Erythroblast (primary cell): ENCODE results near the gene L3MBTL4.
"Not testable (repeated sequence)": the region's sequence is repeated elsewhere in the genome, so short reads cannot be mapped to it uniquely, and the experiment has no call there.

Experiments
- DNase-seq, 2 experiments: peaks; one replicate each; lab custom pipeline; 2025; lab: John Stamatoyannopoulos, UW
- GATA1 ChIP-seq: IDR thresholded peaks from 2 replicates; pipeline ENCODE4 v1.6.1; 2011; ENCODE audit warnings: low read depth, mild to moderate bottlenecking, control low read depth, low read length, moderate library complexity
- POLR2A ChIP-seq: IDR thresholded peaks from 2 replicates; pipeline ENCODE4 v1.6.1; 2011; ENCODE audit warnings: mild to moderate bottlenecking, low read length

L3MBTL4 gene

GRCh38 chr18:6397931-6398566 lies 16.7 kb downstream of the L3MBTL4 start:
- TF ChIP-seq GATA1 (no peak), POLR2A (no peak)
- no peak for DNase-seq

DNA sequence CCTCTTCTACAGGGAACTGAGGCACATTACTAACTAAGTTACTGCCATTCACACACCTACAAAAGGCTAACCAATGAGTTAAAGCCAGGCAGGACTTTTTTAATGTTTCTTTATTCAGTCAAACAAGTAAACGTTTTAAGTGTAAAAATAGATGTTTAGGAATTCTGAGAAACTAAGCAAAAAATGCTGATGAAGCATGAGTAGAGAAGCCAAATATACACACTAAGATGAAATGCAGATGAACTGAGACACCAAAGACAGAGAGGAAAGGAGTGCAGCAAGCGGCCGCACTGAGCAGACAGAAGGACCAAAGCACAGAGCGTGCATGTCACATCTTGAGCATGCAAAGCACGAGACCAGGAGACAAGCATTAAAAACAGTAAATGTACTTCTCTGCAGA lies 17.9 kb downstream of the L3MBTL4 start:
- TF ChIP-seq POLR2A (no peak), GATA1 (no peak)
- DNase-seq, result no peak

- no peak for DNase-seq
- TF ChIP-seq GATA1, result no peak
- TF ChIP-seq POLR2A, result no peak
Observed at GRCh38 chr18:6396276-6396675, 18.4 kb downstream of the L3MBTL4 start.

GRCh38 chr18:6389005-6389404 lies 25.7 kb downstream of the L3MBTL4 start:
- no peak for TF ChIP-seq POLR2A
- TF ChIP-seq GATA1, result no peak
- DNase-seq, result no peak

DNA sequence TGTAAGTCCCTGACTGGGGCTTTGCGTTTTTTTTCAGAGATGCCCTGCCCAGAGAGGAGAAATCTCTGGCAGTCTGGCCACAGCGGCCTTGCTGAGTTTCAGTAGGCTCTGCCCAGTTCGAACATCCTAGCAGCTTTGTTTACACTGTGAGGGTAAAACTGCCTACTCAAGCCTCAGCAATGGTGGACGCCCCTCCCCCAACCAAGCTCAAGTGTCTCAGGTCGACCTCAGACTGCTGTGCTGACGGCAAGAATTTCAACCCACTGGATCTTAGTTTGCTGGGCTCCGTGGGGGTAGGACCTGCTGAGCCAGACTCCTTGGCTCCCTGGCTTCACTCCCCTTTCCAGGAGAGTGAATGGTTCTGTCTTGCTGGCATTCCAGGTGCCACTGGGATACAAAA lies 31.7 kb downstream of the L3MBTL4 start:
- DNase-seq, result no peak
- no peak for TF ChIP-seq POLR2A
- TF ChIP-seq GATA1, result no peak

DNA sequence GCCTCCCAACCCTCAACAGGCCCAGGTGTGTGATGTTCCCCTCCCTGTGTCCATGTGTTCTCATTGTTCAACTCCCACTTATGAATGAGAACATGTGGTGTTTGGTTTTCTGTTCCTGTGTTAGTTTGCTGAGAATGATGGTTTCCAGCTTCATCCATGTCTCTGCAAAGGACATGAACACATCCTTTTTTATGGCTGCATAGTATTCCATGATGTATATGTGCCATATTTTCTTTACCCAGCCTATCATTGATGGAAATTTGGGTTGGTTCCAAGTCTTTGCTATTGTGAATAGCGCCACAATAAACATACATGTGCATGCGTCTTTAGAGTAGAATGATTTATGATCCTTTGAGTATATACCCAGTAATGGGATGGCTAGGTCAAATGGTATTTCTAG lies 37.2 kb downstream of the L3MBTL4 start:
- not testable (repeated sequence) for DNase-seq

- no peak for TF ChIP-seq POLR2A
- TF ChIP-seq GATA1, result no peak
- no peak for DNase-seq
Observed at GRCh38 chr18:6376433-6377229, 38.1 kb downstream of the L3MBTL4 start.

- no peak for TF ChIP-seq POLR2A
- TF ChIP-seq GATA1, result no peak
- no peak for DNase-seq
Observed at GRCh38 chr18:6374935-6375529, 39.7 kb downstream of the L3MBTL4 start.

- DNase-seq, result no peak
- TF ChIP-seq GATA1, result no peak
- TF ChIP-seq POLR2A, result no peak
Observed at GRCh38 chr18:6374340-6374739, 40.4 kb downstream of the L3MBTL4 start.

DNA sequence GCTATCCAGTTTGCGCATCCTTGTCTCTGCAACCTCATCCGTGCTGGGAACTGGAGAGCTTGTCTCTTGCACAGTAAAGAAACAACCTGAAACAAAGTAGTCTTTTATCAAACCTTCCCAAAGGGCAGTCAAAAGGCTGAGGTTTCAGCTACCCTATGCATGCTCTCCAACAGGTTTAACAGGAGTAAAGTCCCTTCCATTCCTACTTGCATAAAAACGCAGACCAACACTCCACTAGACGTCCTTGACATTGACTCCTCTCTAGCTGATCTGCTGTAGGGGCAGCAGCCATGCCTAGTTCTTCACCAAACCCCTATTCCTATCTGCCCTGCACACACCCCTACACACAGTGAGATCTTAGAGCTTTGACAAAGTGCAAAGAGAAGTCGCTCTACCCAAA lies 41.5 kb downstream of the L3MBTL4 start:
- no peak for TF ChIP-seq GATA1
- no peak for TF ChIP-seq POLR2A
- DNase-seq, result no peak

DNA sequence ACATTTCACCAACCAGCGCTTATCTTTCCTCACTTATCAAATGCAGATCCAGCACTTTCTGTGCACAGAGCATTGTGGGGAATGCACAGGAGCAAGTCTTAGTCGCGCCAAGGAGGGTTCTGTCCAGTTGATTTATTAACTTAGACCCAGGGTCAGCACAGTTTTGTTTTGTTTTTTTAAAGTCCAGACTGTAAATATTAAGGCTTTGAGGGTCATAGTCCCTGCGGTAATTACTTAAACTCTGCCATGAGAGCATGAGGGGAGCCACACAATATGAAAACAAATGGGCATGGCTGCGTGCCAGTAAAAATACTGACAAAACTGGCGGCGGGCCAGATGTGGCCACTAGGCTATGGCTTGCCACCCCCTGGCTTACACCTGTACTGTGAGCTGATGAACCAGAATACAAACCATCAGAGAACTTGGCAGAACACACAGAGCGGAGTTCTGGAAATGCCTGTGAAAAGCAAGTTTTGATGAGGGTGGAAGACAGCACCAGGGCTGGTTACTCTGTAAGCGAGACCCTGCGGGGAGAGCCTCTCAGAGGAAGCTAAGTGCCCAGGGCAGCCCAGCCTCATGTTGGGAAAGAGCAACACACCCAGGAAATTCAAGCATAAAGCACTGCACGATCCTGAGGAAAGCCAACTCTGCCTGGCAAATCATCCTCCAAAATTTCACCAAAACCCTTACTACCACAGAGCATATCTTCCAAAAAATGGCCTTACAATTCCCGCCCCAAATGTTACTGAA lies 43.6 kb downstream of the L3MBTL4 start:
- no peak for TF ChIP-seq GATA1
- no peak for TF ChIP-seq POLR2A
- no peak for DNase-seq

- no peak for DNase-seq
- no peak for TF ChIP-seq GATA1
- TF ChIP-seq POLR2A, result no peak
Observed at GRCh38 chr18:6370410-6370809, 44.3 kb downstream of the L3MBTL4 start.

DNA sequence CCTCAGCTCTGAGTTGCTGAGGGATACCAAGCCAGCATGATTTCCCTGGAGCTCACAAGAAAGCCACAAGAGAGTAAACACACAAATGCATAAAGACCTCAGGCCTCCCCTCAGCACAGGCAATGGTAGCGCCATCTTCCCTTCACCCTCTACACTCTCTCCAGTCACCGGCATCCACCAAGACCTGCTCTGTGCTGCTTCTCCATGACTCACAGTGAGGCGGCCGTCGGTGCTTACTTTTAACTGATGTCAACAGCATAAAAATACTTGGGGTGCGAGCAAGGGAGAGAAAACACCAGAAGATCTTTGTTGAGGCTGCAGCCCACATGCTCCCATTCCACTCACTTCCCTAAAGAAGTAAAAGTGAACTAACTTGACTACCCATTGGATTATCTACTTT lies 46.7 kb downstream of the L3MBTL4 start:
- TF ChIP-seq POLR2A, result no peak
- DNase-seq, result no peak

DNA sequence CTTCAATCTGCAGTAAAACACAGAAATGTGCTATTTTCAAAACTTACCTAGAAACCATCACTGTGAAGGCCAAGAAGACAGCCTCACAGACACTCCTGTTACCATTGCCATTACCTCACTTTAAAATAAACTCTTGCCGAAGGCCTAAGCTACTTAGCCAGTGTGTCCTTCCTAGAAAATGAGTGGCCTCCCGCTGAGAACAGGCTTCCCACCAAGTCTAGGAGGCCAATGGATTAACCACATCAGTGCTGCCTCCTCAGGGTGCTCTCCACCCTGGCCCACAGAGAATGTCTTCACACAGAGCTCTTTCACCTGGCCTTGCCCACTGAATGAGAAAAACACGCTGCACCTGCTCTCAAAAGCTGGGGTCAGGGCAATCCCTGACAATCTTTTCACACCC lies 47.5 kb downstream of the L3MBTL4 start:
- DNase-seq, result no peak
- no peak for TF ChIP-seq GATA1
- no peak for TF ChIP-seq POLR2A

GRCh38 chr18:6366776-6367175 lies 47.9 kb downstream of the L3MBTL4 start:
- no peak for TF ChIP-seq GATA1
- no peak for TF ChIP-seq POLR2A
- DNase-seq, result no peak
